Ishikawa (cell line): Measurements from ENCODE around the gene SGMS1.

Source experiments
- REST ChIP-seq: IDR thresholded peaks from 2 replicates; pipeline ENCODE4 v1.6.1; 2012; ENCODE audit warnings: low read depth, mild to moderate bottlenecking
- USF1 ChIP-seq: IDR thresholded peaks from 2 replicates; pipeline ENCODE4 v1.6.1; 2012

- TF ChIP-seq USF1, result no peak
- TF ChIP-seq REST, result no peak
Measured at GRCh38 chr10:50538555-50539398, 85.0 kb downstream of the SGMS1 start.
